ENCODE data around the gene ARHGEF7.
A peak's percentile ranks its signal among the peaks of the same experiment; 100 is the strongest.

ARHGEF7 gene

GRCh38 chr13:111139452-111139851 lies 24.3 kb downstream of the ARHGEF7 start:
- DNase-seq (ENCODE audit: low spot score) = no peak

GRCh38 chr13:111139873-111140561 lies 24.9 kb downstream of the ARHGEF7 start:
- no peak for DNase-seq (ENCODE audit: low spot score)

- no peak for DNase-seq (ENCODE audit: low spot score)
These were observed 25.5 kb downstream of the ARHGEF7 start for GRCh38 chr13:111140562-111141105.

- DNase-seq (ENCODE audit: low spot score) = no peak
These were observed 27.4 kb downstream of the ARHGEF7 start for GRCh38 chr13:111142472-111142871.

GRCh38 chr13:111143865-111144540 lies 28.9 kb downstream of the ARHGEF7 start:
- no peak for DNase-seq (ENCODE audit: low spot score)

GRCh38 chr13:111145071-111145470 lies 30.0 kb downstream of the ARHGEF7 start:
- DNase-seq (ENCODE audit: low spot score) = no peak

GRCh38 chr13:111145506-111145905 lies 30.4 kb downstream of the ARHGEF7 start:
- no peak for DNase-seq (ENCODE audit: low spot score)

GRCh38 chr13:111152844-111153243 lies 37.7 kb downstream of the ARHGEF7 start:
- DNase-seq (ENCODE audit: low spot score) = peak; percentile 63

GRCh38 chr13:111153279-111153976 lies 38.3 kb downstream of the ARHGEF7 start:
- DNase-seq (ENCODE audit: low spot score) = peak; percentile 91

- DNase-seq (ENCODE audit: low spot score) = no peak
These were observed 38.8 kb downstream of the ARHGEF7 start for GRCh38 chr13:111153977-111154332.

- DNase-seq (ENCODE audit: low spot score) = no peak
These were observed 41.3 kb downstream of the ARHGEF7 start for GRCh38 chr13:111156421-111156820.

- no peak for DNase-seq (ENCODE audit: low spot score)
These were observed 43.2 kb downstream of the ARHGEF7 start for GRCh38 chr13:111158136-111158805.

GRCh38 chr13:111159362-111160320 lies 44.5 kb downstream of the ARHGEF7 start:
- DNase-seq (ENCODE audit: low spot score) = no peak

- no peak for DNase-seq (ENCODE audit: low spot score)
These were observed 45.5 kb downstream of the ARHGEF7 start for GRCh38 chr13:111160648-111161047.

GRCh38 chr13:111161601-111162600 lies 46.8 kb downstream of the ARHGEF7 start:
- DNase-seq (ENCODE audit: low spot score) = no peak

- DNase-seq (ENCODE audit: low spot score) = no peak
These were observed 50.3 kb downstream of the ARHGEF7 start for GRCh38 chr13:111165241-111166010.

- DNase-seq (ENCODE audit: low spot score) = no peak
These were observed 52.0 kb downstream of the ARHGEF7 start for GRCh38 chr13:111166882-111167675.

GRCh38 chr13:111168107-111168506 lies 53.0 kb downstream of the ARHGEF7 start:
- DNase-seq (ENCODE audit: low spot score) = no peak

All from kidney tubule cell (primary cell).